ENCODE data around the gene ATAD5.

The ATAD5 gene

GRCh38 chr17:30905742-30906100 lies 74.0 kb downstream of the ATAD5 start:
- Histone ChIP-seq H3K4me1 (ENCODE audit: control insufficient read depth, insufficient read depth, low read length) (no peaks in the 10 kb centered on the region; the same call in 1 of the 2 replicates), H3K27ac (ENCODE audit: extremely low read depth, low read depth, low read length) (peak overlapping the region; percentile 30; the same call in 1 of the 2 replicates), H3K9me3 (ENCODE audit: control insufficient read depth, insufficient read depth, low read depth, low read length) (no peaks in the 10 kb centered on the region), H3K4me3 (ENCODE audit: low read depth, low read length) (peak overlapping the region; percentile 70), H3K36me3 (ENCODE audit: control insufficient read depth in 2 of 2, insufficient read depth in 1 of 2, low read length in 2 of 2) (peaks cover 28 to 31% of the 10 kb centered on the region in 2 experiments)
- TF ChIP-seq ZNF311 (tag by site-specific recombination; IDR thresholded peaks at IDR 0.05; ENCODE audit: borderline replicate concordance) (no peak), ZBTB48 (tag by site-specific recombination; IDR thresholded peaks at IDR 0.05) (no peak), ZNF701 (tag by site-specific recombination; IDR thresholded peaks at IDR 0.05) (no peak), ELK4 (IDR thresholded peaks at IDR 0.05; ENCODE audit: borderline replicate concordance, low read depth, low read length) (no peak), ZNF843 (tag by site-specific recombination; IDR thresholded peaks at IDR 0.05) (no peak), ZNF830 (tag by site-specific recombination; IDR thresholded peaks at IDR 0.05; ENCODE audit: low read depth) (no peak), ZBTB6 (tag by site-specific recombination; IDR thresholded peaks at IDR 0.05) (no peak), ZFP69B (tag by site-specific recombination; IDR thresholded peaks at IDR 0.05) (no peak), ZNF121 (tag by site-specific recombination; IDR thresholded peaks at IDR 0.05) (no peak), ZNF529 (tag by site-specific recombination; IDR thresholded peaks at IDR 0.05; ENCODE audit: insufficient replicate concordance) (no peak), ZNF449 (tag by site-specific recombination; IDR thresholded peaks at IDR 0.05) (no peak), ZNF391 (tag by site-specific recombination; IDR thresholded peaks at IDR 0.05; ENCODE audit: borderline replicate concordance, low read depth) (no peak), ZNF266 (tag by site-specific recombination; IDR thresholded peaks at IDR 0.05; ENCODE audit: low read depth) (no peak), ZNF623 (tag by site-specific recombination; IDR thresholded peaks at IDR 0.05) (no peak), MYNN (tag by site-specific recombination; IDR thresholded peaks at IDR 0.05; ENCODE audit: borderline replicate concordance) (no peak)
- ChIA-PET CTCF (interaction anchor here (0.6 to 0.8 kb wide), 2 partner anchors 10 to 996 kb away, joined by 3 read pairs; partner anchors contain the start of gene UTP6), POLR2A (no interaction called here)

- POLR2A ChIA-PET = interaction anchor here (0.7 to 1.6 kb wide), 10 partner anchors 8 to 483 kb away, joined by 3 to 7 read pairs (median 4); partner anchors contain the start of genes ADAP2, NF1 and RNF135
- TF ChIP-seq ZNF214 (tag by site-specific recombination; IDR thresholded peaks at IDR 0.05; ENCODE audit: borderline replicate concordance) (no peak), ZNF530 (tag by site-specific recombination; IDR thresholded peaks at IDR 0.05; ENCODE audit: low read depth) (no peak), ZNF830 (tag by site-specific recombination; IDR thresholded peaks at IDR 0.05; ENCODE audit: low read depth) (no peak), ZNF37A (tag by site-specific recombination; IDR thresholded peaks at IDR 0.05) (no peak), ZNF701 (tag by site-specific recombination; IDR thresholded peaks at IDR 0.05) (no peak; the same call in 1 of the 2 replicates), PRDM10 (tag by site-specific recombination; IDR thresholded peaks at IDR 0.05) (peak; percentile 84), ZNF658 (tag by site-specific recombination; IDR thresholded peaks at IDR 0.05) (no peak), ZNF555 (tag by site-specific recombination; conservative IDR thresholded peaks at IDR 0.05) (no peak), ZSCAN16 (tag by site-specific recombination; IDR thresholded peaks at IDR 0.05) (peak; percentile 45; the same call in 1 of the 2 replicates), ZNF292 (tag by site-specific recombination; IDR thresholded peaks at IDR 0.05; ENCODE audit: borderline replicate concordance, low read depth) (no peak), ZNF19 (tag by site-specific recombination; IDR thresholded peaks at IDR 0.05; ENCODE audit: low read depth) (no peak), ZNF184 (tag by site-specific recombination; IDR thresholded peaks at IDR 0.05) (peak; percentile 72; the same call in 1 of the 2 replicates), SP3 (tag by site-specific recombination; IDR thresholded peaks at IDR 0.05) (peak; percentile 67)
These were observed 74.5 kb downstream of the ATAD5 start, which contains the start of gene TEFM for GRCh38 chr17:30906101-30906911. Gene TEFM (minus strand): TSS chr17:30906238. CDS start chr17:30906198, 40 bp downstream.

More at GRCh38 chr17:30906101-30906911, 74.5 kb downstream of the ATAD5 start, which contains the start of gene TEFM:
- Histone ChIP-seq H3K4me1 (ENCODE audit: control insufficient read depth, insufficient read depth, low read length) (no peaks in the 10 kb centered on the region; the same call in 1 of the 2 replicates), H3K9me3 (ENCODE audit: control insufficient read depth, insufficient read depth, low read depth, low read length) (no peaks in the 10 kb centered on the region), H3K36me3 (ENCODE audit: control insufficient read depth in 2 of 2, insufficient read depth in 1 of 2, low read length in 2 of 2) (peaks cover 23 to 26% of the 10 kb centered on the region in 2 experiments), H3K27ac (ENCODE audit: extremely low read depth, low read depth, low read length) (peak within 1 kb of the TSS; percentile 94), H3K4me3 (ENCODE audit: low read depth, low read length) (peak within 1 kb of the TSS; percentile 70)
- CTCF ChIA-PET = interaction anchor here (0.6 to 0.9 kb wide), 2 partner anchors 277 to 797 kb away, joined by 4 to 5 read pairs; no protein-coding TSS in a partner anchor
